Suppressor macrophage treated with lipopolysaccharide for 4 hours (primary cell): ENCODE data around the gene LRRC41.
A peak's percentile ranks its signal among the peaks of the same experiment; 100 is the strongest.
"Not testable (repeated sequence)": the region's sequence is repeated elsewhere in the genome, so short reads cannot be mapped to it uniquely, and the experiment has no call there.

Experiments used
- DNase-seq: peaks from one replicate; pipeline ENCODE4 v3.0.0-alpha.2; 2020

LRRC41 gene

DNA sequence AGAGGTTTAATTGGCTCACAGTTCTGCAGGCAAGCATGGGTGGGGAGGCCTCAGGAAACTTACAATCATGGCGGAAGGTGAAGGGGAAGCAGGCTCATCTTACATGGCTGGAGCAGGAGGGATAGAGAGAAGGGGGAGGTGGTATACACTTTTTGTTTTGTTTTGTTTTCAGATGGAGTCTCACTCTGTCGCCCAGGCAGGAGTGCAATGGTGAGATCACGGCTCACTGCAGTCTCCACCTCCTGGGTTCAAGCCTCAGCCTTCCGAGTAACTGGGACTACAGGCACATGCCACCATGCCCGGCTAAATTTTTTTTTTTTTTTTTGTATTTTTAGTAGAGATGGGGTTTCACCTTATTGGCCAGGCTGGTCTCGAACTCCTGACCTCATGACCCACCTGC is 18.8 kb upstream of the LRRC41 start:
- not testable (repeated sequence) for DNase-seq

GRCh38 chr1:46319960-46320914 is 16.8 kb upstream of the LRRC41 start:
- not testable (repeated sequence) for DNase-seq

DNA sequence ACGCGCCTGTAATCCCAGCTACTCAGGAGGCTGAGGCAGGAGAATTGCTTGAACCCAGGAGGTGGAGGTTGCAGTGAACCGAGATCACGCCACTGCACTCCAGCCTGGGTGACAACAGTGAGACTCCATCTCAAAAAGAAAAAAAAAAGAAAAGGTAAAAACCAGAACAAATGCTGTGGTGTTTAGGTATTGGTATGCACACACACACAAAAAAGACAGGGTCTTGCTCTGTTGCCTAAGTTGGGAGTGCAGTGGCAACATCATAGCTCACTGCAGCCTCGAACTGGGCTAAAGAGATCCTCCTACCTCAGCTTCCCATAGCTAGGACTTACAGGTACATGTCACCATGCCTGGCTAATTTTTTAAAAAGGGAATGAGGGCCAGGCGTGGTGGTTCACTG is 15.9 kb upstream of the LRRC41 start:
- not testable (repeated sequence) for DNase-seq

DNA sequence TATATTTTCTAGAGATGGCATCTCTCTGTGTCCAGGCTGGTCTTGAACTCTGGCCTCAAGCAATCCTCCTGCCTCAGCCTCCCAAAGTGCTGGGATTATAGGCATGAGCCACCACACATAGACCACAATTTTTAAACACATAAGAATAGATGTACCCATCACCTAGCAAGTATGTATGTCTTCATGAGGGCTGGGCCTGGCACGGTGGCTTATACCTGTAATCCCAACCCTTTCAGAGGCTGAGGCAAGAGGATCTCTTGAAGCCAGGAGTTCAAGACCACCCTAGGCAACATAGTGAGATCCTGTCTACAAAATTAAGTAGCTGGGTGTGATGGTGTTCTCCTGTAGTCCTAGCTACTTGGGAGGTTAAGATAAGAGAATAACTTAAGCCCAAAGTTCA is 13.9 kb upstream of the LRRC41 start:
- no peak for DNase-seq

DNA sequence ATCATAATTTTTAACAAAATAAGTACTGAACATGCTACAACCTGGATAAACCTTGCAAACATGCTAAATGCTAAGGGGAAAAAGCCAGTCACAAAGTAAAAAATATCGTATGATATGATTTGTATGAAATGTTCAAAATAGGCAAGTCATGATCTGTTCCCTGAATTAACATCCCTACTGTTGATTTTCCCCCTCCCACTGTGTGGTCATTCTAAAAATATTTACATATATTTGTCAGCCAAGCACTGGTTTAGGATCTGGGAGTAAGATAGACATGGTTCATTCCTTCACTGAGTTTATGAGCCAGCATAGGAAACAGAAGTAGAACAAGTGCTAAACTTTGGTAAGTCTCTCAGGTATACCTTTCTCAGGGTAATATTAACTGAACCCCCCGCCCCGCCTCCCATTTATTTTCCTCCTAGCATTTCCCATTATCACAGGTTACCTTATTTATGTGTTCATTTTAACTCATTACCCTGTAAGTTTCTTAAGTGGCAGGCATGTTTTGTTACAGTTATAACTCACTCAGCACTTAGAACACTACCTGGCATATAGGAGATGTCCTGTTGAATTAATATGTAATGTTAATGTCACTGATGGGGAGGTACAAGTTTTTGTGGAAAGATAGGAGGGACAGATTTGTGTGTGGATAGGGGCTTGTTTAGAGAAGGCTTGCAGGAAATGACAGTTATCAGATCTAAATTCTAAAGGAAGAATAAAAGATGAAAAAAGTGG is 12.4 kb upstream of the LRRC41 start:
- DNase-seq: no peak

DNA sequence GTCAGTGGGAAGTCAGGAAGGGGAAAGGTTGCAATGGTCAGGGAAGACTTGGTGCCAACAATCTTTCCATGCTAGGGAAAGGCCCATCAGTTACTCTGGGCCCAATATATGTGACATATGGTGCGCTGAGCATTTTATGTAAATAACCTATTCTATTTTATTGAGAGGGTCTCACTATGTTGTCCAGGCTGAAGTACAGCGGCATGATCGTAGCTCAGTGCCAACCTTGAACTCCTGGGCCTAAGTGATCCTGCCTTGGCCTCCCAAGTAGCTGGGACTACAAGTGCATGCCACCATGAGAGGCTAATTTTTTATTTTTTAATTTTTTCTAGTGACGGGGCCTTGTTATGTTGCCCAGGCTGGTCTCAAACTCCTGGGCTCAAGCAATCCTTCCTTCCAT is 6.9 kb upstream of the LRRC41 start:
- no peak for DNase-seq

- no peak for DNase-seq
These were observed 6.2 kb upstream of the LRRC41 start for GRCh38 chr1:46309401-46310159.

DNA sequence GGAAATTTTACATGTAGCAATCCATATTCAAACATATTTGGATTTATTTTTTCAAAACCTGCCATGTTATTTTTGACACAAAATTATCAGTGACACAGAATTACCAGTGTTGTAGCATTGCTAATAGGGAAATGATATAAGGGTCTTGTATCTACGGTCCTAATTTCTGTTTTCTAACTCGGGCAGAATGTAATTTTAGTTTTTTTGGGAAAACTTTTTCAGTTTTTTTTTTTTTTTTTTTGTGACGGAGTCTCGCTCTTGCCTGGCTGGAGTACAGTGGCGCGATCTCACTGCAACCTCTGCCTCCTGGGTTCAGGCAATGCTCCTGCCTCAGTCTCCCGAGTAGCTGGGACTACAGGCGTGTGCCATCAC is 2.7 kb upstream of the LRRC41 start:
- no peak for DNase-seq

- no peak for DNase-seq
These were observed 483 bp upstream of the LRRC41 start for GRCh38 chr1:46303872-46304326.

DNA sequence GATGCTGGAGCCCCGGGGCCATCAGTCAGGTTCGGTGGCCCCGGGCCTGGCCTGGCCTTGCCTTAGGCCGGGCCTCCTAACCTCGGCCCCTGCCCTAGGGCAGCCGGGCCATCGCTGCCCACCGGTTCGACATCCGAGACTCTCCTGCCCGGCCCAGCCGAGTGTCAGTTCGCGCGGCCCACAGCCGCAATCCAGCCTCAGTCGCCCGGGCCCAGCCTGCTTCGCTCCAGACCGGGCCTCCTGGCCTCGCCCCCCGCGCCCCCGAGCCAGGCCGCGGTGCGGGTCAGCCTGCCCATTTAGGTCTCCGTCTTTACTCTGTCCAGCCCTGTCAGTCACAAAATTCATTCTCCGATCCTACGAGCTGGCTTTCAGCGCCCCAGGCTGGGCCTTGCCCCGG is 777 bp downstream of the LRRC41 start:
- DNase-seq: peak; percentile 45

DNA sequence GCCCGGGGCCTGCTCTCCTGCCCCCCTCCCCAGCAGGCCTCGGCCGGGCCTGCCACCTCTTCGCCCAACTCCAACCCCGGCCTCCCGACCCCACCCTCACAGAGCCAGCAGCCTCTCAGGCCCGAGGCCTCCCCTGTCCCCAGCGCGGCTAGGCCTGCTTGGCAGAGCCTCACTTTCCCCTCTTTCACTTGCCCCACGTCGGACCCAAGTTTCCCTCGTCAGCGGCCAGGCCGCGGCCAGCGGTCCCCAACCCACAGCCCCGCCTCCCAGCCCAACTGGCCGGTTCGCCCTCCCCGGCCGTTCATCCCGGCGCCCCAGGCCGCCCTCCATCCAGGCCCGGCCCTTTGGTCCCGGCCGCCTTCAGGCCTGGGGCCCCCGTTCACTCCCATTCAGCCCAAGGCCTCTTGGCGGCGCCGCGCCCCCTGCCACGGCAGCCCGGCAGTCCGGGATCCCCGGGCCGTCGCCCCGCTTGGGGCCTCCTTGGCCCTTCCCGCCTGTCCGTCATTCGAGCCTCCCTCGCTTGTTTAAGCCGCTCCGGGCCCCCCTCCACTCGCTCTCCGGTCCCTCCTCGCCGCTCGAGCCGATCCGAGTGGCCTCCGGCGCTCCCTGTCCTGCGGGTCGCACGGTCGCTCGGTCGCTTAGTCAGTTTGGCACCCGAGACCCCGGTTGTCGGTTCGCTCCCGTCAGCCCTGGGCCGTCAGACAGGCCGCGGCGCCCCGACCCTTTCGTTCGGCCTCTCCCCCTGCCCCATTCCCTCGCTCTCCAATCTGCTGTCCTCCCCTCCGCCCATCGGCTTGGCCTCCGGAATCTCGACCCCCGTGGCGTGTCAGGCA is 1.4 kb downstream of the LRRC41 start:
- peak; percentile 70 for DNase-seq

- DNase-seq: no peak
These were observed 2.0 kb downstream of the LRRC41 start for GRCh38 chr1:46301406-46301807.

GRCh38 chr1:46300673-46301405 is 2.6 kb downstream of the LRRC41 start:
- DNase-seq: no peak

DNA sequence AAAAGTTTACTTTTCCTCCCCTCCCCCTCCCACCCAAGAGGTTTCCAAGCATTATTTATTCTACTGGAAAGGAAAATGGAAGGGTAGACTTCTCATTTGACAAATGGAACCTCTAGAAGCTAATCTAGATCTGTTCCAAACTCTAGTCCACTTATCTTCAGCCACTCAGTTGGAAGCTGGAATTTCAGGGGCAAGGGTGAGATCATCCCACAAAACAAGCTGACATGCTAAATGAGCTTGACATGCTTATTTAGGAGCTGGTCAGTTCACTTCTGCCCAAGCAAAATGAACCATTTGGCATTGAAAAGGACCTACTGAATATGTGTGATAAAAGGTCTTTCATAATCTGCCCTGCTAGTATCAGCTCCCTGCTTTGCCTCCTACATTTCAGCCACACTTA is 5.0 kb downstream of the LRRC41 start:
- no peak for DNase-seq

DNA sequence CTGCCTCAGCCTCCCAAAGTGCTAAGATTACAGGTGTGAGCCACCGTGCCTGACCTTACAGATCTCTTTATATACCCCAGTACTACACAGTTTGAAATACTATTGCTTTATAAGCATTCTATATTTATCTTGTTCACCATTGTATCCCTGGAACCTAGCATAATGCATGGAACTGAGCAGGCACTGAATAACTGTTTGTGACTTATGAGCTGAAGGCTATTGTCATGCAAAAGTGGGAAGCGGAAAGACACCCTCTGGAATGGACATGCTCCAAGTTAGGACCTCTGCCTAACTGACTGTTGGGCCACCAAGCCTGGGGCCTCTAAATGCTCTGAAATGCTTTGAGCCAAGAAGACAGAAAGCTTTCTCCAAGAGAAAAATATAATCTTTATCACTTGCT is 8.1 kb downstream of the LRRC41 start:
- no peak for DNase-seq

DNA sequence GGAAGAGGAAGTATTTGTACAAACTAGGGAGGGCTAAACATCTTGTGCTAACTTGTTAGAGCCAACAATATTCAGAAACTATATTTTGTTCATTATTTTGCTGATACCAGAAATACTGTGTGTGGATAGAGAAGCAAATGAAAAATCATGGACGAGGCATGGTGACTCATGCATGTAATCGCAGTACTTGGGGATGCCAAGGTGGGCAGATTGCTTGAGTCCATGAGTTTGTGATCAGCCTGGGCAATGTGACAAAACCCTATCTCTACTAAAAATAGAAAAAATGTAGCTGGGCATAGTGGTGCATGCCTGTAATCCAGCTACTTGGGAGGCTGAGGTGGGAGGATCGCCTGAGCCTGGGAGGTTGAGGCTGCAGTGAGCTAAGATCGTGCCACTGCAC is 13.4 kb downstream of the LRRC41 start:
- no peak for DNase-seq

GRCh38 chr1:46289134-46289494 is 14.3 kb downstream of the LRRC41 start:
- DNase-seq: no peak

GRCh38 chr1:46288485-46289133 is 14.8 kb downstream of the LRRC41 start:
- DNase-seq: peak; percentile 42

- no peak for DNase-seq
These were observed 17.5 kb downstream of the LRRC41 start for GRCh38 chr1:46285730-46286477.
